Fibroblast of pulmonary artery (primary cell): ENCODE measurements around the gene CFHR1.

ENCODE experiments used
- DNase-seq: peaks from one replicate; pipeline ENCODE4 v3.0.0-alpha.2; 2010; ENCODE audit warnings: low read depth
- H3K4me3 ChIP-seq: replicated peaks from 2 replicates; pipeline ENCODE4 v1.5.1; 2011; ENCODE audit warnings: low read depth, mild to moderate bottlenecking, control low read depth, low read length, moderate library complexity
- TF ChIP-seq, protein P1 (sequence below): IDR thresholded peaks from 2 replicates; pipeline ENCODE4 v1.5.1; 2011; ENCODE audit warnings: mild to moderate bottlenecking, control low read depth, low read length, inconsistent platforms; ENCODE audit errors: missing control alignments

The CFHR1 gene

DNA sequence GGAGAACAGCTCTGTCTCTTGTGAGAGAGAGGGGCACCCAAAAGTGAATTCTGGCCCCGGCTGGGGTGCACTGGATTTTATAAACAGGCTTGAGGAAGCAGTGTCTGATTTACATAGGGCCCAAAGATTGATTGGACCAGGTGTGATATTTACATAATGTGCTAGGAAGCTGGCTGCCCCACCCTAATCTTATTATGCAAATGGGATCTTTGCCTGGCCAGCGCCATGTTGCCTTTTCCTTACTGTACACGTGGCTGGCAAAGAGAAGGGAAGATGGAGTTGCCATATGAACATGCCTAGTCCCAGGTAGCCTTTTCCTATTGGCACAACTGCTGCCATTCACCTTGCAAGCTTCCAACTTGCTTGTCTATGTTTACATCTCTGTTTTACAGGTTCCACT, 39.3 kb downstream of the CFHR1 start:
- DNase-seq: no peak
- no peak overlapping the region for H3K4me3 ChIP-seq
- TF ChIP-seq, protein P1, sequence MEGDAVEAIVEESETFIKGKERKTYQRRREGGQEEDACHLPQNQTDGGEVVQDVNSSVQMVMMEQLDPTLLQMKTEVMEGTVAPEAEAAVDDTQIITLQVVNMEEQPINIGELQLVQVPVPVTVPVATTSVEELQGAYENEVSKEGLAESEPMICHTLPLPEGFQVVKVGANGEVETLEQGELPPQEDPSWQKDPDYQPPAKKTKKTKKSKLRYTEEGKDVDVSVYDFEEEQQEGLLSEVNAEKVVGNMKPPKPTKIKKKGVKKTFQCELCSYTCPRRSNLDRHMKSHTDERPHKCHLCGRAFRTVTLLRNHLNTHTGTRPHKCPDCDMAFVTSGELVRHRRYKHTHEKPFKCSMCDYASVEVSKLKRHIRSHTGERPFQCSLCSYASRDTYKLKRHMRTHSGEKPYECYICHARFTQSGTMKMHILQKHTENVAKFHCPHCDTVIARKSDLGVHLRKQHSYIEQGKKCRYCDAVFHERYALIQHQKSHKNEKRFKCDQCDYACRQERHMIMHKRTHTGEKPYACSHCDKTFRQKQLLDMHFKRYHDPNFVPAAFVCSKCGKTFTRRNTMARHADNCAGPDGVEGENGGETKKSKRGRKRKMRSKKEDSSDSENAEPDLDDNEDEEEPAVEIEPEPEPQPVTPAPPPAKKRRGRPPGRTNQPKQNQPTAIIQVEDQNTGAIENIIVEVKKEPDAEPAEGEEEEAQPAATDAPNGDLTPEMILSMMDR: no peak

DNA sequence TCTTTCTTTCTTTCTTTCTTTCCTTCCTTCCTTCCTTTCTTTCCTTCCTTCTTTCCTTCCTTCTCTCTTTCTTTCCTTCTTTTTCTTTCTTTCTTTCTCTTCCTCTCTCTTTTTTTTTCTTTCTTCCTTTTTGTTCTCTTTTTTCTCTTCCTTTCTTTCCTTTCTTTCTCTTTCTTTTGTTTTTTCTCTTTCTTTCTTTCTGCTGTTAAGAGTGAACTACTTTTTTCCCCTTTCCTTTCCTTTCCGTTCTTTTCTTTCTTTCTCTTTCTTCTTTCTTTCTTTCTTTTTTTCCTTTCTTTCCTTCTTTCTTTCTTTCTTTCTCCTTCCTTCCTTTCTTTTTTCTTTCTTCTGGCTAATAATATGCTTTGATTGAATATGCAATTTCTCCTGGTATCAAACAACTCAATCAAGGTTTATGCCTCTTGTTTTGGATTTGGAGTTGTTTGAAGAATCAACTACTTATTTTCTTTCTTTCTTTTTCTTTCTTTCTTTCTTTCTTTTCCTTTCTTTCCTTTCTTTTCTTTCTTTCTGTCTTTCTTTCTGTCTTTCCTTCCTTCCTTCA, 40.9 kb downstream of the CFHR1 start:
- TF ChIP-seq, protein P1: no peak
- DNase-seq: no peak

DNA sequence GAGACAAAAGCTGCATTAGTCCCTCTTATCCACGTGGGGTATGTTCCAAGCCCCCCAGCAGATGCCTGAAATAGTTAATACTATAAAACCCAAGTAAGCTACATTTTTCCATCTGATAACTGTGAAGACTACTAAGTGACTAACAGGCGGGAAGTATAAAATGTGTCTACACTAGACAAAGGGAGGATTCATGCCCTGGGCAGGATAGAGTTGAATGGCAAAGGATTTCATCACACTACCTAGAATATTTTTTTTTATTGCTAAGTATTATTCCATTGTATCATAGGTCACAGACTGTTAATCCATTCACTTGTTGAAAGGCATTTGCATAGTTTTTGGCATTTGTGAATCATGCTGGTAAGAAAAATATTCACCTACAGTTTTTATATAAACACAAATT, 41.9 kb downstream of the CFHR1 start:
- no peak overlapping the region for H3K4me3 ChIP-seq
- DNase-seq: no peak
- TF ChIP-seq, protein P1: no peak

More for the DNA sequence above, 40.9 kb downstream of the CFHR1 start:
- H3K4me3 ChIP-seq: no peak overlapping the region

DNA sequence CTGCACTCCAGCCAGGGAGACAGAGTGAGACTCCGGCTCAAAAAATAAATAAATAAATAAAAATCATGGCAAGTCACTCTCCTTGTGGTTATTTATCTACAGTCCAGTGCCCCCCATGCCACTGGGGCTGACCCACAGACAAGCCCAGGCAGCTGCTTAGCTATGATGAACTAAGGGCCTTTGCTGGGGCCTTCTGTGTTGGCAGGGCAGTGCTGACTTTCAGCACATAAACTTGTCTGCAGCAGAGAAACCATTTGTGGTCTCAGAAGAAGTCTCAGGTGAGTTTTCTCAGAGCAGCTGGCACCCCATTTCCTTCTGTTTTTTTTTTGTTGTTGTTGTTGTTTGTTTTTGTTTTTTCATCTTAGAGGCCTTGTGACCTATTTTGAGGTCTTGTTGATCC, 47.4 kb downstream of the CFHR1 start:
- no peak for DNase-seq
- no peak overlapping the region for H3K4me3 ChIP-seq
- TF ChIP-seq, protein P1: no peak

DNA sequence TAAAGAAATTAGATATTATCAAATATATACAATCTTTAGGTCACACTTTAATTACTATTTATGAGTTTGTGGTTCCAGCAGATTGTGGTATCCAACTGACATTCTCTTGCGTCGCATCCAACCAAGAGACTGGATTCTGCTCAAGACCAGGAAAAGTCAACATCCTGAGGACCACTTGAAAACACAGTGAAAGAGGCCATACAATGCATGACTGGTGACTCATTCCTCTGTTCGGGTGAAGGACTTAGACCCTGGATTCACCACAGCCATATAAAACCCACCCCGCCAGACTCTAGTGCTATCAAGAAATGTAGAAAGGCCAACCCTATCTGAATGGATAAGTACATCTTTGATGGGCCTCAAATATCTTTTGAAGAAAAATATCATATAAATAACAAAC, 53.9 kb downstream of the CFHR1 start:
- no peak overlapping the region for H3K4me3 ChIP-seq
- TF ChIP-seq, protein P1: no peak
- DNase-seq: no peak

DNA sequence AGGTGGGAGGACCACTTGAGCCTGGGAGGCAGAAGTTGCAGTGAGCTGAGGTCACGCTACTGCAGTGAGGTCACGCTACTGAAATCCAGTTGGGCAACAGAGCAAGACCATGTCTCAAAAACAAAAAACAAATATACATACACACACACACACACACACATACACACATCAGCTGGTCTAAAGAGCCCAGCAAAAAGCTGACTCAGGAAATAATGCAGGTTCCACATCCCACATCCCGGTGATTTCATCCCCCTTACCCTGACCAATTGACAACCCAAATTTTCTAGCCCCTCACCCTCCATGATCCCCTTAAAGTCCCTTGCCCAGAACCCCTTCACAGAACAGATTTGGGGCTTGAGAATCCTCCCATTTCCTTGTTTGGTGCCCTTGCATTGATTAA, 56.4 kb downstream of the CFHR1 start:
- TF ChIP-seq, protein P1: no peak
- no peak for DNase-seq
- H3K4me3 ChIP-seq: no peak overlapping the region

DNA sequence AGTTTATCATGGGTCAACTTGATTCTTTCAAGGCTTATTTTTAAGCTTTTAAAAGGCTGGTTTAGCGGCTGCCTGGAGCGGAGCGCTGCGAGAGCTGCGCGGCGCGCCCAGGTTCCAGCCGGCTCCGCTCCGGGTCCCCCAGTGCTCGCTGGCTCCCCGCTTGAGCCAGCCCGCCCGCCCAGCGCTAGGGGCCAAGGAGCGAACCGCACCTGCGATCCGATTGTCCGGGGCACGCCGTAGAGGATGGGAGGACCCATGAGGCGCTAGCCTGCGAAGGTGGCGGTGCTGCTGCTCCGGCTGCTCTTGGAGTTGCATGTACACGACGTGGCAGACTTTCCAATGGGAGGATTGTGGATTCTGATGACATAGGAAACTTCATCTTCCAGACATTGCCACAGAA, 58.4 kb downstream of the CFHR1 start:
- TF ChIP-seq, protein P1: no peak
- peak overlapping the region; percentile 27 for H3K4me3 ChIP-seq
- DNase-seq: peak; percentile 17
